Subcutaneous adipose tissue (tissue), 4 donors: Measurements from ENCODE around the gene TRIM50. TPM values are rescaled to one million over a fixed set of nuclear protein-coding genes. Genes with fewer than 3 reads are reported as not detected.

Experiments used
- CTCF ChIP-seq: fragments of 450-650 bp; IDR thresholded peaks from one replicate; pipeline ENCODE4 v1.5.1; 2016; ENCODE audit warnings: low read depth, mild to moderate bottlenecking, control low read depth, antibody characterized with exemption, moderate library complexity
- total RNA-seq, 4 donors: library from RNA; depleted of rRNA; stranded (reverse); fragments of >200 nt; gene quantifications; one replicate each; pipeline ENCODE4 v1.1.0, GENCODE V29; 2016

TRIM50 gene
- total RNA-seq, 4 donors from 2014 or later = 0.34 to 1.8 (median 0.94) TPM; not detected in 1

- no peak for TF ChIP-seq CTCF
Measured at GRCh38 chr7:73332447-73332846, 4.6 kb upstream of the TRIM50 start.

GRCh38 chr7:73330772-73331171 lies 2.9 kb upstream of the TRIM50 start:
- TF ChIP-seq CTCF = no peak

GRCh38 chr7:73329861-73330581 lies 2.1 kb upstream of the TRIM50 start:
- no peak for TF ChIP-seq CTCF

- TF ChIP-seq CTCF = no peak
Measured at GRCh38 chr7:73328696-73329095, 814 bp upstream of the TRIM50 start.

GRCh38 chr7:73316521-73316920 lies 11.4 kb downstream of the TRIM50 start:
- no peak for TF ChIP-seq CTCF

GRCh38 chr7:73314271-73314670 lies 13.6 kb downstream of the TRIM50 start:
- no peak for TF ChIP-seq CTCF

- TF ChIP-seq CTCF = no peak
Measured at GRCh38 chr7:73313521-73313906, 14.4 kb downstream of the TRIM50 start.
